K562 (cell line): ENCODE measurements around the gene ITPK1. TPM values are rescaled to one million over a fixed set of nuclear protein-coding genes. Genes with fewer than 3 reads are reported as not detected.
A peak's percentile ranks its signal among the peaks of the same experiment; 100 is the strongest.

ENCODE experiments used
- ATAC-seq: fragments of 200-7000 bp; cut with Tn5 transposase; 3 replicates; pipeline ENCODE4 v1.9.1; 2020; ENCODE audit warnings: moderate library complexity
- BruUV-seq: library from RNA; stranded (reverse); fragments of 400-500 nt; replicated peaks from 2 replicates; lab custom pipeline; 2021; lab: Mats Ljungman, UMichigan
- CTCF ChIA-PET: fragments of 300-600 bp; formaldehyde crosslinking; extraction: SDS; loops from one replicate; lab custom pipeline; 2021; ENCODE audit warnings: low intra/inter-chr PET ratio; lab: Yijun Ruan, JAX
- POLR2A ChIA-PET: fragments of 300-600, 350-650 bp; sonication (Branson Sonifier 250); formaldehyde crosslinking; extraction: SDS; loops from one replicate; lab custom pipeline; 2021; ENCODE audit warnings: antibody characterized with exemption, inconsistent platforms; lab: Yijun Ruan, JAX
- DNase-seq, 4 experiments: peaks; one replicate each; pipeline versions ENCODE4 v3.0.0 to v3.0.0-alpha.2; 2011 to 2018; ENCODE audit warnings: low spot score in 3 of 4, mixed read lengths in 3 of 4; ENCODE audit errors: extremely low read depth in 1 of 4
- FAIRE-seq: peaks from 2 replicates; lab custom pipeline; 2011; peaks lifted over from hg19 to GRCh38; lab: Jason Lieb, UNC
- H2AFZ ChIP-seq: 2 replicates; pipeline ENCODE4 v1.6.0; 2011; ENCODE audit warnings: low read depth, low read length, control low read depth, inconsistent platforms
- H3K27ac ChIP-seq: fragments of 200-600 bp; 3 replicates; pipeline ENCODE4 v1.8.0; 2011; ENCODE audit warnings: low read depth, mild to moderate bottlenecking, control low read depth, inconsistent platforms, low read length, moderate library complexity, mixed read lengths; ENCODE audit errors: extremely low read depth
- H3K27me3 ChIP-seq, 2 experiments: fragments of 300-600 bp in 1 of 2; 2 replicates in 1 of 2; 3 replicates in 1 of 2; pipeline versions ENCODE4 v1.6.0 to v1.8.0; 2011; ENCODE audit warnings: inconsistent platforms in 2 of 2, low read length in 2 of 2, mild to moderate bottlenecking in 1 of 2, mixed read lengths in 1 of 2, moderate library complexity in 1 of 2; ENCODE audit not compliant: control insufficient read depth in 2 of 2, insufficient read depth in 2 of 2
- H3K36me3 ChIP-seq: fragments of 300-600 bp; 3 replicates; pipeline ENCODE4 v1.8.0; 2011; ENCODE audit warnings: mild to moderate bottlenecking, low read length, inconsistent platforms; ENCODE audit not compliant: control insufficient read depth, insufficient read depth
- H3K4me1 ChIP-seq, 2 experiments: fragments of 200-600 bp in 1 of 2; replicated peaks in 1 of 2; 2 replicates in 1 of 2; 3 replicates in 1 of 2; pipeline versions ENCODE4 v1.5.1 to v1.8.0; 2011; ENCODE audit warnings: inconsistent platforms in 2 of 2, low read length in 2 of 2, mild to moderate bottlenecking in 1 of 2, mixed read lengths in 1 of 2, moderate library complexity in 1 of 2; ENCODE audit not compliant: control insufficient read depth in 2 of 2, insufficient read depth in 2 of 2
- H3K4me2 ChIP-seq: 2 replicates; pipeline ENCODE4 v1.6.1; 2011; ENCODE audit warnings: low read length, control low read depth, inconsistent platforms, mixed read lengths; ENCODE audit not compliant: insufficient read depth
- H3K4me3 ChIP-seq: fragments of 200-600 bp; sonication (generic), shearing (Covaris generic); 2 replicates; pipeline ENCODE4 v1.5.1; 2016; ENCODE audit warnings: control low read depth, inconsistent platforms
- H3K79me2 ChIP-seq: fragments of 200-600 bp; 3 replicates; pipeline ENCODE4 v1.8.0; 2011; ENCODE audit warnings: low read length, inconsistent platforms; ENCODE audit not compliant: control insufficient read depth, insufficient read depth
- H3K9ac ChIP-seq, 2 experiments: 2 replicates each; pipeline versions ENCODE4 v1.6.0 to v1.6.1; 2011; ENCODE audit warnings: low read depth in 2 of 2, low read length in 2 of 2, control low read depth in 1 of 2, inconsistent platforms in 1 of 2, mild to moderate bottlenecking in 1 of 2, mixed read lengths in 1 of 2; ENCODE audit not compliant: insufficient read depth in 1 of 2
- H3K9me1 ChIP-seq: one replicate; pipeline ENCODE4 v1.6.0; 2011; ENCODE audit warnings: inconsistent platforms, mild to moderate bottlenecking, low read length, moderate library complexity; ENCODE audit not compliant: control insufficient read depth, insufficient read depth
- H3K9me3 ChIP-seq: replicated peaks from 2 replicates; pipeline ENCODE4 v1.5.1; 2011; ENCODE audit warnings: low read depth, low read length, inconsistent platforms; ENCODE audit not compliant: control insufficient read depth, insufficient read depth
- H4K20me1 ChIP-seq: replicated peaks from 2 replicates; pipeline ENCODE4 v1.6.1; 2011; ENCODE audit warnings: low read length, inconsistent platforms, mixed read lengths; ENCODE audit not compliant: control insufficient read depth, insufficient read depth
- RBM22 ChIP-seq: fragments of 200-400 bp; formaldehyde crosslinking; IDR thresholded peaks from 2 replicates; pipeline ENCODE4 v1.6.1; 2018; ENCODE audit warnings: low read length, low read depth; ENCODE audit not compliant: poor library complexity, severe bottlenecking
- ZFP36 ChIP-seq: fragments of 150-350 bp; IDR thresholded peaks from 2 replicates; pipeline ENCODE4 v1.6.1; 2018; ENCODE audit warnings: low read length, low read depth; ENCODE audit not compliant: partially characterized antibody
- ZNF184 ChIP-seq: sonication (generic); formaldehyde crosslinking; IDR thresholded peaks from 2 replicates; pipeline ENCODE4 v1.5.0; 2020; ENCODE audit warnings: missing genetic modification reagents
- WGBS: fragments of 100-300 bp; shearing (Covaris generic); methylation state at CpG from one replicate; pipeline ENCODE4 v1.1.6; 2016; ENCODE audit warnings: low coverage, mixed read lengths; ENCODE audit not compliant: insufficient coverage; ENCODE audit errors: missing lambda C conversion rate; 5-methylcytosine and 5-hydroxymethylcytosine counted together
- in situ Hi-C: fragments of 300-500 bp; cut with MboI; formaldehyde crosslinking; loops from 4 replicates; pipeline ENCODE4 v1.15.0; 2018; ENCODE audit warnings: inconsistent platforms, mixed read lengths
- intact Hi-C: fragments of 100-400 bp; cut with micrococcal nuclease; formaldehyde crosslinking; loops from 2 replicates; pipeline ENCODE4 v1.14.2; 2022
- polyA plus RNA-seq, 8 experiments: library from polyadenylated mRNA; depleted of rRNA in 4 of 8; stranded (reverse) in 5 of 8; unstranded in 3 of 8; fragments of >200 nt; fragmentation: Nextera tagmentation in 2 of 8; fragmentation: Illumina TruSeq in 1 of 8; extraction: Ambion mirVana in 2 of 8; extraction: Trizol in 1 of 8; gene quantifications; 2 replicates each; pipeline versions ENCODE4 v1.2.1 to v1.2.3, GENCODE V29; 2011 to 2014; ENCODE audit warnings: inconsistent platforms in 1 of 8, missing spikeins in 1 of 8
- total RNA-seq, 7 experiments: library from RNA; depleted of rRNA in 6 of 7; stranded (reverse); fragments of >200 nt in 6 of 7; fragmentation: Illumina TruSeq in 2 of 7; extraction: Trizol in 2 of 7; gene quantifications; 2 replicates each; pipeline versions ENCODE4 v1.2.1 to v1.2.3, GENCODE V29; 2011 to 2021; ENCODE audit warnings: low replicate concordance in 1 of 7
- TF ChIP-seq, protein P1 (sequence below): fragments of 250-450 bp; sonication (Bioruptor Pico); IDR thresholded peaks from 2 replicates; pipeline ENCODE4 v1.5.0; 2020; ENCODE audit warnings: mild to moderate bottlenecking, borderline replicate concordance
- TF ChIP-seq, protein P2 (sequence below): IDR thresholded peaks from 2 replicates; pipeline ENCODE4 v1.6.1; 2016; ENCODE audit warnings: missing genetic modification characterization, missing compliant biosample characterization

Gene ITPK1
- total and polyA plus RNA-seq, 9 of the 15 experiments (the other 6 are each of a cell fraction or from before 2014, with no cell fraction given): 1.2 to 39.2 (median 23.0) TPM

DNA sequence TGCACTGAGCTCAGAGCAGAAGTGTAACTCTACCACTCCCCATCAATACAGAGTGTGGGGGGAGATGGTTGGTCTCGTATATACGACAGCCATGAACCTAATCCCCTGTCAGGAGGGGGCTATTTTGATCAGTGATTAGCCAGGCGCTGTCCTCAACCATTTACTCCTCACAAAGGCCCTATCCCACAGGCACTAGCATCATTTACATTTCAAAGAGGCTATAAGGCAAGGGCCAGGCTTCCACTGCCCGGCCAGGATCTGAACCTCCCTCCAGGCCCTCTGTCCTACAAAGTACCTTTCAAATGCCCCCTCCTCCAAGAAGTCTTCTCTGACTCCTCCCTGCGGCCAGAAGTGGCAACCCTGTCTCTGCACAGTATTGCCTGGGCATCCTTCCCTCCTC lies 74.7 kb downstream of the ITPK1 start:
- intact Hi-C loops: no loop called here
- Histone ChIP-seq H3K9me3 (no peaks in the 10 kb centered on the region), H3K9ac (no peak overlapping the region), H3K27ac (no peak overlapping the region), H3K36me3 (no peaks in the 10 kb centered on the region), H2AFZ (no peak overlapping the region), H3K27me3 (no peaks in the 10 kb centered on the region), H3K9me1 (no peaks in the 10 kb centered on the region), H4K20me1 (0 out of 2 replicates have a peak, but pooled peaks cover 4% of the 10 kb centered on the region), H3K4me1 (peaks cover 19 to 36% of the 10 kb centered on the region in 2 experiments), H3K4me2 (no peak overlapping the region), H3K4me3 (no peak overlapping the region), H3K79me2 (no peaks in the 10 kb centered on the region; the same call in 2 of the 3 replicates)
- CTCF ChIA-PET: no interaction called here
- no peak for FAIRE-seq
- peak; percentile 38 for TF ChIP-seq ZFP36
- TF ChIP-seq, protein P1, sequence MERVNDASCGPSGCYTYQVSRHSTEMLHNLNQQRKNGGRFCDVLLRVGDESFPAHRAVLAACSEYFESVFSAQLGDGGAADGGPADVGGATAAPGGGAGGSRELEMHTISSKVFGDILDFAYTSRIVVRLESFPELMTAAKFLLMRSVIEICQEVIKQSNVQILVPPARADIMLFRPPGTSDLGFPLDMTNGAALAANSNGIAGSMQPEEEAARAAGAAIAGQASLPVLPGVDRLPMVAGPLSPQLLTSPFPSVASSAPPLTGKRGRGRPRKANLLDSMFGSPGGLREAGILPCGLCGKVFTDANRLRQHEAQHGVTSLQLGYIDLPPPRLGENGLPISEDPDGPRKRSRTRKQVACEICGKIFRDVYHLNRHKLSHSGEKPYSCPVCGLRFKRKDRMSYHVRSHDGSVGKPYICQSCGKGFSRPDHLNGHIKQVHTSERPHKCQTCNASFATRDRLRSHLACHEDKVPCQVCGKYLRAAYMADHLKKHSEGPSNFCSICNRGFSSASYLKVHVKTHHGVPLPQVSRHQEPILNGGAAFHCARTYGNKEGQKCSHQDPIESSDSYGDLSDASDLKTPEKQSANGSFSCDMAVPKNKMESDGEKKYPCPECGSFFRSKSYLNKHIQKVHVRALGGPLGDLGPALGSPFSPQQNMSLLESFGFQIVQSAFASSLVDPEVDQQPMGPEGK (CRISPR knock-in tag): no peak
- TF ChIP-seq, protein P2, sequence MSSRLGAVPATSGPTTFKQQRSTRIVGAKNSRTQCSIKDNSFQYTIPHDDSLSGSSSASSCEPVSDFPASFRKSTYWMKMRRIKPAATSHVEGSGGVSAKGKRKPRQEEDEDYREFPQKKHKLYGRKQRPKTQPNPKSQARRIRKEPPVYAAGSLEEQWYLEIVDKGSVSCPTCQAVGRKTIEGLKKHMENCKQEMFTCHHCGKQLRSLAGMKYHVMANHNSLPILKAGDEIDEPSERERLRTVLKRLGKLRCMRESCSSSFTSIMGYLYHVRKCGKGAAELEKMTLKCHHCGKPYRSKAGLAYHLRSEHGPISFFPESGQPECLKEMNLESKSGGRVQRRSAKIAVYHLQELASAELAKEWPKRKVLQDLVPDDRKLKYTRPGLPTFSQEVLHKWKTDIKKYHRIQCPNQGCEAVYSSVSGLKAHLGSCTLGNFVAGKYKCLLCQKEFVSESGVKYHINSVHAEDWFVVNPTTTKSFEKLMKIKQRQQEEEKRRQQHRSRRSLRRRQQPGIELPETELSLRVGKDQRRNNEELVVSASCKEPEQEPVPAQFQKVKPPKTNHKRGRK: no peak
- no peak for TF ChIP-seq RBM22
- TF ChIP-seq ZNF184 (CRISPR knock-in tag): no peak
- POLR2A ChIA-PET: no interaction called here
- ATAC-seq: no peak
- in situ Hi-C loops: no loop called here
- BruUV-seq: no TSS peak
- 72% methylated on average over 3 of the region's 5 CpGs for WGBS
- DNase-seq: no peak
